ENCODE data around the gene ELAPOR1.

DNA sequence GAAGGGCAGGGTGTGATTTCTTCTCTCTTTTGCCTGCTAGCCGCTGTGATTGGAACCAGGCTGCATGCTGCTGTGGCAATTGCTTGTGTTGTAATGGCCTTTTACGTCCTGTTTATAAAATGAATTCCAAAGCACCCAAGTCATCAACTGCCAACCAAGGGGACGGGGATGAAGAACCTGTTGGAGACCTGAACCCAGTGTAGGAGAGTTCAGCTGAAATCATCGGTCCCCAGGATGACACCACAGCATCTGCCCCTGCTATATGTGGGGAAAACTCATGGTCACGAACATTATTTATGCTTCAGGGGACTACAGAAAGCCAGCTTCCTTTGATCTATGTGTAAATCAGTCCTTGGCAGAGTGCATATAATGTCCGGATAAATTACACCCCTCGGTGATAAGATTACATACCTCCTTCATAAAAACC is 19.5 kb upstream of the ELAPOR1 start:
- no peak for TF ChIP-seq CTCF (IDR thresholded peaks at IDR 0.05; ENCODE audit: low read length)
- TF ChIP-seq EZH2phosphoT487 (IDR thresholded peaks at IDR 0.05; ENCODE audit: low read length), result no peak
- no peak for TF ChIP-seq EZH2 (optimal IDR thresholded peaks at IDR 0.05; ENCODE audit: low read depth, low read length)
